Tongue (tissue), 2 donors: ENCODE data around the gene COL27A1. TPM values are rescaled to one million over a fixed set of nuclear protein-coding genes. Genes with fewer than 3 reads are reported as not detected.
"Not testable (repeated sequence)": the region's sequence is repeated elsewhere in the genome, so short reads cannot be mapped to it uniquely, and the experiment has no call there.

ENCODE experiments used
- DNase-seq: peaks from one replicate; pipeline ENCODE4 v3.0.0-alpha.2; 2015
- total RNA-seq: library from RNA; depleted of rRNA; stranded (reverse); fragments of >200 nt; gene quantifications from one replicate; pipeline ENCODE4 v1.2.3, GENCODE V29; 2014

COL27A1 gene
- total RNA-seq, 1 donor from 2014 or later = 21.6 TPM

DNA sequence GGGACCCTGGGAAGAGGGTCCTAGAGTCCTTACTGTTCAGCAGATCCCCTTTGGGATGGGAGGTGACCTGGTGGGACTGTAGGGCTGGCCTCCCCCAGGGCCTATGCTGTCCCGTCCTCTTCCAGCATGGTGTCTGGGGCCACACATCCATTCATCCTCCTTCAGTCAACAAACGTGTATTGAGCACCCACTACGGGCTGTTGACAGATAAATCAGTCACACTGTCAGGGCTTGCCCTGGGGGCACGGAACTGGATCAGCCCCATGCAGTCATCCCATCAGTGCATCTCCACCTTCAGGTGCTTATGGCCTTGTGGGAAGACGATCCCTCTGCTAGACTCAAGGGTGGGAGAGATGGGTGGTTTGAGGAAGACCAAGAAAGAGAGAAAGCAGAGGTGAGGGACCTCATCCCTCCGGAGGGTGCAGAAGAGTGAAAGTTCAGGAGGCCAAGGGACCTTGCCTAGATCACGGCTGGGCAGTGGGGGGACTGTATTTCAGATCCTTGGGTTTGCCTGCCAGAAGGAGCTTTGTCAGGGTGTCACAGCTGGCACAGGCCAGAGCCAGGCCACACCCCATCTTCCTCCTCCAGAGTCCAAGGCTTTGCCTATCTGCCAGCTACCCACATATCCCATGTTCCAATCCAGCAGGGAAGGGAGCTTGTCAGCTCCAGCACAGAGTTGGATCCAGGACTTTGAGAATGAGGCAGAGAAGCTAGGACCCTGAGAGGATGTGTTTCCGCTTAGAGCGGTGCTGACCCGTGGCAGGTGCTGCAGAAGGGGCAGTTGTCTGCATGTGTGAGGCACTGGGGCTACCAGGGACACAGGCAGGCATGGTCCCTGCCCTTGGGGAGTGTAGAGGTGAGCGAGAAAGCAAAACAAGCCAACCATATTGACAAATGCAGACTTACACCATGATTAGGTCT lies 30.5 kb downstream of the COL27A1 start:
- DNase-seq = peak; percentile 67

- no peak for DNase-seq
Observed at GRCh38 chr9:114186605-114187289, 31.4 kb downstream of the COL27A1 start.

DNA sequence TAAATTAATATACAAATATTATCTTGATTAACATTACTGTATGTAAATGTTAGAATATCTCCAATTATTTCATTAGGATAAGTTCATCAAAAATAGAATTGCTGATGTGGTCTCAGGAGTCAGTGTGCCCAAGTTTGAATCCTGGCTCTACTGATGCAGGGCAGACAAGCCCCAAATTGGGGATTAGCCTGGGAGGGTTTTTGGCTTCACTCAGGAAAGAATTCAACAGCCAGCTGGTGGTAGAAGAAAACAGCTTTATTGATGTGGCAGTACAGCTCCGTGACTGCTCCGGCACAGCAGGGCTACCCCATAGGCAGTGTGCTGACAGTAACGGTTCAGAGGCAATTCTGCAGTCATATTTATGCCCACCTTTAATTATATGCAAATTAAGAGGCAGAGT lies 32.5 kb downstream of the COL27A1 start:
- DNase-seq = peak; percentile 83

DNA sequence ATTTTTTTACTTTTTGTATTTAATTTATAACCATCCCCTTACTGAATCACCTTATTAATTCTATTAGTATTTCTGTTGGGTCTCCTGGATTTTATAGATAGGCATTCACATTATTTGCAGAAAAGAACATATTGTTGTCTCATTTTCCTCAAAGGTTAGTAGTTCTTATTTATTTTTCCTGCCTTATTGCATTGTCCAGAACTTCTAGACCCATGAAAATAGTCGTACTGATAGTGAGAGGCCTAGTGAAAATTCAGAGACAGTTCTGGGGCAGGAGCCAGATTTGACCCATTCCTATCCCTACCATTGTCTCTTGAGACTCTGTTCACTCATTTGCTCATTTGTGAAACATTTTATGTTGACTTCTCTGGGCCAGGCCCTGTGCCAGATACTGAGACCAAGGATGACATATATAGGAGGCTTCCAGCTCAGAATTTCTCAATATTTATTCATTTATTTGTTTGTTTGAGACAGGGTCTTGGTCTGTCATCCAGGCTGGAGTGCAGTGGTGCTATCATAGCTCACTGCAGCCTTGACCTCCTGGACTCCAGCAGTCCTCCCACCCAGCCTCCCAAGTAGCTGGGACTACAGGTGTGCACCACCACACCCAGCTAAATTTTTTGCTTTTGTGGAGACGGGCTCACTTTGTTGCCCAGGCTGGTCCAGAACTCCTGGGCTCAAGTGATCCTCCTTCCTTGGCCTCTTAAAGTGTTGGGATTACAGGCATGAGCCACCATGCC lies 34.7 kb downstream of the COL27A1 start:
- DNase-seq = no peak

- no peak for DNase-seq
Observed at GRCh38 chr9:114190563-114190905, 35.2 kb downstream of the COL27A1 start.

- not testable (repeated sequence) for DNase-seq
Observed at GRCh38 chr9:114191402-114191801, 36.1 kb downstream of the COL27A1 start.

GRCh38 chr9:114192539-114192938 lies 37.2 kb downstream of the COL27A1 start:
- DNase-seq = no peak

DNA sequence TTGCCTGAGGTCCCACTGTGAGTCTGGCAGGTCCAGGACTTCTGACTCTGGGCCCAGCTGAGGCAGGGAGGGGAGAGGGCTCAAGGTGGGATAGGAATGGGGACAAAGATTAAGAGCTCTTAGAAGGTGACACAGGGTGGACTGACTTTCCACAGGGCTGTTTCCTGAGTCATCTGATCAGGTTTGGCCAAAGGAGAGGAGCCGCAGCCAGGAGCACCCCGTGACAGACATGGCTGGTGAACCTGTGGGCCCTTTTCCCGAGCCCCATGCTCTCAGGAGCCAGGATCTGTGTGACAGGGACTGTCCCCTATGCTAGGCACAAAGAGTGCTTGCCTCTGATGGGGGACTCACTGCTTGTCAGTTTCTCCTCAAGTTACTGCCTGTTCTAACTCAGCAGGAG lies 37.8 kb downstream of the COL27A1 start:
- DNase-seq = no peak

- no peak for DNase-seq
Observed at GRCh38 chr9:114196117-114196516, 40.8 kb downstream of the COL27A1 start.

DNA sequence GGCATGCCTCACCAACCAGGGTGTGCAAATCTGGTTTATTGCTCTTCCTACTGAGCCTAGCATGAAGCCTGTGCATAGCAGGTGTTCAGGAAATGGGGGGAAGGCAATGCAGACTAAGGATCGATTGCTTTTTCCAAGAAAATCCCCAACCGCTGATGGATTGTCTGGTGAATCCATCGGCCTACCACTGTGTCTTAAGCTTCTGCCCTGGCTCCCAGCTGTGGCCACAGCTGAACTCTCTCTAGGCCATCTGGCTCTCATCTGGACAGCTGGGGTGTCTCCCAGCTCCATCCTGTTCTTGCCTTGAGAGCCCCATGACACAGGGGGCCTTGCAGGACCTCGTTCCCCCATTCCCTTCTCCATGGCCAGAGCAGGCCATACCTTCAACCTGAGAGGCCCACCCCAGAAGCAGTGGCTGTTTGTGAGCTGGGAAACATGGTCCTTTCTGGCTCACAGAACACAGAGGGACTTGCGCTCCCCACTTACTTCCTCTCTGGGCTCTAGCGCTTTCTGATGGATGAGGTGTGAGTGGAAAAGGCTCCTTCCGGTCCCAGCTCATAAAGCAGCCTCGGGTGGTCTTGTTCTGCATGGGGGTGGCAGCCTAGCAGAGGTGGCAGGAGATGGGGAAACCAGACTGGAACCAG lies 41.8 kb downstream of the COL27A1 start:
- DNase-seq = peak; percentile 80

DNA sequence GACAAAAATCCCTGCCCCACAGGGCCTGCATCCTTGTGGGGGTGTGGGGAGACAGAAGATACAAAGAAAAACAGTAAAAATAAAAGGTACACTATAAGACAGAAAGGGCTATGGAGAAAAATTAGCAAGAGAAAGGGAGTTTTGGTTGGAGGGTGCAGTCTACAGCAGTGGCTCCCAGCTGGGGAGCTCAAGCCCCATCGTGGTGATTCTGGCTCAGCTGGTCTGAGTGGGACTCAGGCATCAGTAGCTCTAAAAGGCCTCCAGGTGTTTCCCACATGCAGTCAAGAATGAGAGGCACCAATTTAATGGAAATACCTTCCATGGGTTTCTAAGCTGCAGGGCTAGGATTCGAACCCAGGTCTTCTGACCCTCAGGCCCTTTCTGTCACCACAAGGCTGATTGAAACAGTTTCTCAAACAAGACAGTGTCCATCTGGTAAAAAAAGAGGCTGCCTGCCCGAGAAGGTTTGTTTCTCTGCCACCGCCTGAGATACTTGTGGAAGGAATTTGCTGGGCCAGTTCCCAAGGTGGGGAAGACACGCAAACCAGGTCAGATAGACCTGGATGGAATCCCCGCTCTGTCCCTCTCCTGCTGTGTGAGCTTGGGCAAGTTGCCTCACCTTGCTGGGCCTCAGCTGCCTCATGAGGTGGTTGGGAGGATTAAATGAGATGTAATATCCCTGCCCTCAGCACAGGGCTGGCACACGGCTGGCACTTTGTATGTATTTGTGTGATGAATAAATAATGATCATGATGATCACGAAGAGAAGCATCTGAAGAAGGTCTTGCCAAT lies 43.1 kb downstream of the COL27A1 start:
- no peak for DNase-seq

GRCh38 chr9:114200721-114201300 lies 45.5 kb downstream of the COL27A1 start:
- DNase-seq = no peak

GRCh38 chr9:114202396-114202795 lies 47.1 kb downstream of the COL27A1 start:
- DNase-seq = no peak

GRCh38 chr9:114202849-114203248 lies 47.5 kb downstream of the COL27A1 start:
- DNase-seq = no peak

DNA sequence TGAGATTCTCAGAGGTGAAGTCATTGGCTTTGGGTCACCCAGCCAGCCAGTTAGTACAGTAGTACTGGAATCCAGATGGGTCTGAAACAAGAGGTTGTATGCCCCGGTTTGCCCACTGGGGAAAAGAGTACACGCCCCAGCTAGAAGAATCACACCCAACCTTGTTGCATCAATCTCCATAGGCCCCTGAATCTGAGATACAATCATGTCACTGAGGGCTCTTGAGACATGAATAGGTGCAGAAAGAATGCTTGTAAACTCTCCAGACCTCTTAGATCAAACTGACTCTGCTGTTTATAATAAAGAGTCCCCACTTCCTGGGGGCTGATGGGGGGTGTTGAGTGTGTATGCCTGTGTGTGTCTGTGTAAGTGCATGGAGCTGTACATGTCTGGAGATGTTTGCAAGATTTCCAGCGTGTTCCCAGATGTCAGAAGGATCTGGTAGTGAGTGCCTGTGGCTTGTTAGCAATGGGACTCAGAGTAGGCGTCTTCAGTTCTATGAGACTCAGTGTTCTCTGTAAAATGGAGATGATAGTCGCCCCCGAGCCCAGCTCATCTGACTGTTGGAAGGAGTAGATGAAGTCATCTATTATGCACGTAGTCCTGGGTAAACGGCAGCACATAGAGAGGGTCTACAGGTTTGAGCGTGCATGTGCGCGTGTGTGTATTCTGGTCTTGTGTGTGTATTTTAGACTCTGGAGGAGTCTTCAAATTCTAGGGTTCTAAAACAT lies 48.2 kb downstream of the COL27A1 start:
- DNase-seq = no peak

- DNase-seq = no peak
Observed at GRCh38 chr9:114204265-114204664, 48.9 kb downstream of the COL27A1 start.

DNA sequence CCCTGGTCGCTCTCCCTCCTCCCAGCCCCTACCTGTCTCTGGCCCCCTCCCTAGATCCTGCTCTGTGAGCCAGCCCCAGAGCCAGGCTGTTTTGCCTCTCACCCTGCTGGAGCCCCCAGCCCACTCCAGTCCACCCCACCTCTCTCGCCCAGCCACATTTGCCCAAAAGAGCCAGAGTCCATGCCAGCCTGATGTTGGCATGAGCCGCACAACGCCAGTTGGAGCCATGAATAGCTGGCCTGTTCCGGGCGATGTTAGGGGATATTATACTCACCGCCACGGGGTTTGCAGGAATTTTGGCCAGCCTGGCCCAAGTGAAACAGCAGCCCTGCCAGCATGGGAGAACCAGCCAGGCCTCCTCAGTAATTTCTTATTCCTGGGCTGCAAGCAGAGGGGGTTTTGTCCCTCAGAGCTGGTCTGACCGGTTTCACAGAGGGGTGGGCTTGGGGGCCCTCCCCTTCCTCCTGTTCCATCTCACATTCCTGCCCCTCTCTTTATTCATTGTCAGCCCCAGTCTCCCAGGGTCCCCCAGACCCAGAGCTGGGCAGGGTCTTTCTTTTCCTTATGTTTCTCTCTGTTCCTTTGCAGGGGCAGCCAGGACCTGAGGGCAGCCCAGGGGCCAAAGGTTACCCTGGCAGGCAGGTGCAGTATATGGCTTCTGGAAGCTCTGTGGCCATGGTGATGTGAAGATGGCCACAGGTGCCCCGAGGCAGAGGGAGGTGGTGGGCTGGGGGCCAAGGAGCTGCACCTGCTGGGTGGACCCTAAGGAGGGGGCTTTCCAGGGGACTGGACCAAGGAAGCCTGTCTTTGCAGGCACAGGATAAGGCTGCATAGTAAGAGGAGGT lies 50.1 kb downstream of the COL27A1 start:
- peak; percentile 89 for DNase-seq

DNA sequence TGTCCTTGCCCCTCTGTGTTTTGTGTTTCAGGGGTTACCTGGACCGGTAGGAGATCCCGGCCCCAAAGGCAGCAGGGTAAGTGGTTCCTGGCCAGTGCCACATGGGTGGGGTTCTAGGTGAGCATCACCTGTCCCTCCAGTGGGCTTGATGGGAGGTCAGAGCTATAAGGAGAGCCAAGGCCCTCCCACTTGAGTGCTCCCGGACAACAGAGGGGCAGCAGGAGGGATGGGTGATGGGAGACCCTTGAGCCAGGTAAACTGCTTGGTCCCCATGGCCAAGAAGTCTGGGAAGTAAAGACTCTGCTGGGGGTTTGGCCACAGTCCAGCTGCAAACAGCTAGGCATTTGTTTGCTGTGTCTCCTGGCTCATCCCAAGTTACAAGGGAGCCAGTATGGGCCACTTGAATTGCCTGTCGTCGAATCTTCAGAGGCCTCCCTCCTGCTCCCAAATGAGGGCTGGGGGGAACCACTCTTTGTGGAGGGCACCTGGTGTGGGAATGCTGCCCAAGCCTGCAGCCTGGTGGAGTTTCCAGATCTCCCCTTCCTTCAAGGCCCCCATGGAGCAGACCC lies 51.0 kb downstream of the COL27A1 start:
- peak; percentile 57 for DNase-seq
